NCI-H1417 (cell line): ENCODE measurements around the gene PPP1R1B.

Experiments
- DNase-seq, 3 experiments: peaks; one replicate each; lab custom pipeline; 2025; lab: John Stamatoyannopoulos, UW

The PPP1R1B gene

DNA sequence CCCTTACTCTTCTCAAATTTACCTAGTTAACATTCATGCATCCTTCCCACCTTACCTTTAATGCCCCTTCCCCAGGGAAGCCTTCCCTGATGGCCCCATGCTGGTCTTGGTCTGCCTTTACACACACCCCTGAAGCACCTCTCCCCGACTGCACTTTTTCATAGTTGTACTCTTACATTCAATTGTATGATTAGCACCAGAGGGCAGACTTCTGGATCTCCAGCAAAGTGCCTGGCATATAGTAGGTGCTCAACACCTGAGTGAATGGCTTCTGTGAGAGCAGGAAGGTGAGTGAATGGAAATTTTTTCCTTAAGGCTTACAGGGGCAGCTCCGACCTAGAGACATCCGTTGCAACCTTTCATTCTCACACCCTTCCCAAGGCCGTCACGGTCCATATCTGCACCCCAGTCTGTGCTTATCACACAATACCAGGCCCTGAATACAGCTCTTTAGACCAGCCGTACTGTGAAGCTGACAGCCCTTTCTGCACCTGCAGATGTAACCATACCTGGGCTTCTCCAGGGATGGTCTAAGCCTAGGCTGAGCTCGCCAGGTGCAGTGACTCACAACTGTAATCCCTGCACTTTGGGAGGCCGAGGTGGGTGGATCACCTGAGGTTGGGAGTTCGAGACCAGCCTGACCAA, 56.7 kb downstream of the PPP1R1B start:
- no peak for DNase-seq

- DNase-seq: no peak
Observed at GRCh38 chr17:39684369-39685192, 57.8 kb downstream of the PPP1R1B start.
